Measurements from ENCODE around the gene CPNE6.

- TF ChIP-seq ESRRG (CRISPR knock-in tag; IDR thresholded peaks at IDR 0.05) (no peak), ZFP30 (CRISPR knock-in tag; IDR thresholded peaks at IDR 0.05) (no peak), ZNF565 (CRISPR knock-in tag; conservative IDR thresholded peaks at IDR 0.05; ENCODE audit: low read depth) (no peak), PATZ1 (CRISPR knock-in tag; IDR thresholded peaks at IDR 0.05; ENCODE audit: borderline replicate concordance) (no peak), RARB (CRISPR knock-in tag; IDR thresholded peaks at IDR 0.05) (no peak), ZNF70 (CRISPR knock-in tag; IDR thresholded peaks at IDR 0.05) (no peak), CSRNP3 (CRISPR knock-in tag; IDR thresholded peaks at IDR 0.05) (no peak), SNAI2 (CRISPR knock-in tag; IDR thresholded peaks at IDR 0.05) (no peak), OSR1 (CRISPR knock-in tag; IDR thresholded peaks at IDR 0.05) (no peak), GLIS3 (CRISPR knock-in tag; IDR thresholded peaks at IDR 0.05) (no peak), ZFP3 (CRISPR knock-in tag; IDR thresholded peaks at IDR 0.05) (no peak)
These were observed 49.8 kb downstream of the CPNE6 start for GRCh38 chr14:24121210-24121609.

All from SK-N-SH treated with all-trans-retinoic acid at 6 μM for 48 hours (cell line).